Stimulated activated CD8-positive, alpha-beta memory T cell treated with anti-CD3 and anti-CD28 coated beads, Interleukin-15, amount 100 ng/mL, for 24 hours (primary cell): Measurements from ENCODE around the gene STX7.

Source experiments
- DNase-seq: peaks from one replicate; pipeline ENCODE4 v3.0.0-alpha.2; 2020; ENCODE audit warnings: low read depth

Gene STX7

DNA sequence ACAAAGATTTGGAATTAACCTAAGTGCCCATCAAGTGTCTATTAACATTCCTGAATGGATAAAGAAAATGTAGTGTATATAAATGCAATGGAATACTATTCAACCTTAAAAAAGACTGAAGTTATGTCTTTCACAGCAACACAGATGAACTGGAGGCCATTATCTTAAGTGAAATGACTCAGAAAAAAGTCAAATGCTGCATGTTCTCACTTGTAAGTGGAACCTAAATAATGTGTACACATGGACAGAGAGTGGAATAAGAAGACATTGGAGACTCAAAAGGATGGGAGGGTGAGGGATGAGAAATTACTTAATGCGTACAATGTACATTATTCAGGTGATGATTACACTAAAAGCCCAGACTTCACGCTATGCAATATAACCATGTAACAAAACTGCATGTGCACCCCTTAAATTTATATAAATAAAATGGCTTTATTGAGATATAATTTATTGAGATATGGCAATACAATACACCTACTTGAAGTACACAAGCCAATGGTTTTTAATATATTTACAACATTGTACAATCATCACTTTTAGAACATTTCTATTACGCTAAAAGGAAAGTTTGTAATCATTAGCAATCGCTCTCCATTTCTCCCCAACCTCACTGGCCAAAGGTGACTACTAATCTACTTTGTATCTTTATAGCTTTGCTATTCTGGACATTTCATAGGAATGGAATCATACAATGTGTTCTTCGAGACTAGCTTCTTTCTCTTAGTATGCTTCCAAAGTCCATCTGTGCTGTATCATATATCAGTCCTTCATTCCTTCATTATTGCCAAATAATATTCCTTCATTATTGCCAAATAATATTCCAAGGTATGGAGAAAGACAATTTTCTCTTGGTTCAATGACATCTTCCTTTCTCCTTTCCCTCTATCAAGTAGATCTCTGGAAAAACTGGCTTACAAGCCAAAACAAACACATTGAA is 5.8 kb downstream of the STX7 start:
- no peak for DNase-seq

DNA sequence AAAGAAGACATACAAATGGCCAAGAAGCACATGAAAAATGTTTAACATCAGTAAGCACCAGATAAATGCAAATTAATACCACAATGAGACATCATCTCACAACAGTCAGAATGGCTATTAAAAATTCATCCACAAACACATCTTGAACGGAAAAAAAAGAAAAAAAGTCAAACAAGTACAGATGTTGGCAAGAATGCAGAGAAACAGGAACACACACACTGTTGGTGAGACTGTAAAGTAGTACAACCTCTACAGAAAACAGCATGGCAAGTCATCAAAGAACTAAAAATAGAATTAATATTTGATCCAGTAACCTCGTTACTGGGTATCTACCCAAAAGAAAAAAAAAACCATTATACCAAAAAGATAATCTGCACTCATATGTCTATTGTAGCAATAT is 6.5 kb downstream of the STX7 start:
- no peak for DNase-seq

DNA sequence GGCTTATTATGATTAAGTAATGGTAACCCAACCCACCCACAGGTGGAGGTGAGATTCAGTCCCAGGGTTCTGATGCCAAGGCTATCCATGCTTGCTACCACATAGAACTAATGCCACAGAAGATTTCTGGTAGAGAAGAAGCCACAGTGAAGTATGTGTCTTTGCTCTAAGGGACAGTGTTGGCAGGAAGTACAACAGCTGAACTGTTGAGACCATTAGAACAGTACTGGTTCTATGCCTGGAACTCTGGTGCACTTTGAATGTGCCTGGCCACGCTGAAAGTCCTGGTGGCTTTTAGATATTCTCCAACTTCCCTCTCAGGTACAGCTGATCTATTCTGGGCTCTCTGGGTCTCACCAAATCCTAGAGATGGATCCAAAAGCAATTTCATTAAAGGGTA is 7.8 kb downstream of the STX7 start:
- DNase-seq: no peak

DNA sequence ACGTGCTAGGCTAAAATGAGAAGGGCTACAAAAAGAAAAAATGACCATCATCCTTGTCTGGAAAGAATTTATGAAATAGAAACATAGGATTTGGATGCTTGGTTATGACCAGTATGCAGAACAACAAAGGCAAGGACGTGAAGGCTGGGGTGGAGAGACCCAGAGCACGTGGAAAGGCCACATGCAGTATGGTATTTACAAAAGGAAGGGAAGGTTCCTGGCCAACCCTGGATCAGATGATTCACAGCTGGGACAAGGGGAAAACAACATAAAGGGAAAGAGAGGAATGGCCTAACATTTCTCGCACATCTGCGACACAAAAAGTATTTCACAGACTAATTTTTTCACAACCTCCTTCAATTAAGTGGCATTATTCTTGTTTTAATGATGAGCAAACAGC is 8.2 kb downstream of the STX7 start:
- DNase-seq: no peak

DNA sequence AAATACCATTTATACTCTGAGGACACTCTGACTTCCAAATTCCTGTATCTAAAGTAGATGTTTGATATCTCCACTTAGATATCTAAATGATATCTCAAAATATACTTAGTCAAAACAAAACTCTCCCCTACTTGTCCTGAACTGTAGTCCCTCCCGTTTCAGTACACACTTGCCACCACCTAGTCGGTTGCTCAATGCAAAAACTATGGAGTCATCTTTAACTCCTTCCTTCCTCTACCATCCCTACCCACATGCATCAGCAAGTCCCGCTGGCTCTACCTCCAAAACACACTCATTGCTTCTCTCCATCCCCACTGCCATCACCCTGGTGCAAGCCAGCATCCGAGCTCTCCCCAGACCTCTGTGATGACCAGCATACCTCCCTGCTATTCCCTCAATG is 13.2 kb downstream of the STX7 start:
- no peak for DNase-seq

DNA sequence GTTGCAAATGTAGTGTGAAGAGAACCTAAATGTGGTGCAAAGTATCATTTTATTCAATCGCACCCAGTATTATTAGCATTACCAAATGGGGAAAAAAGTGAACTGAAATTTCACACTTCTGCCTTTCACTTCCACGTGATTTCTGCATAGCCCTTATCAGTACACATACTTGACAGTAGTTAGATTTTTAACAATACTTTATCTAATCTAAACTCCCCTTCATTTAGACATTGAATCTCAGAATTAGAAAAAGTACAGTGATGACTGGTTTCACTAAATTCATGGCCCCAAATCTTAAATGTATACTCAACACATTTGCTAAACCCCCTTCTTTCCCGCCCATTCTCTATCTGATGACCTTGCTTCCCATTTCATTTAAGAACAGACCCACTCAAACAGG is 14.3 kb downstream of the STX7 start:
- no peak for DNase-seq

DNA sequence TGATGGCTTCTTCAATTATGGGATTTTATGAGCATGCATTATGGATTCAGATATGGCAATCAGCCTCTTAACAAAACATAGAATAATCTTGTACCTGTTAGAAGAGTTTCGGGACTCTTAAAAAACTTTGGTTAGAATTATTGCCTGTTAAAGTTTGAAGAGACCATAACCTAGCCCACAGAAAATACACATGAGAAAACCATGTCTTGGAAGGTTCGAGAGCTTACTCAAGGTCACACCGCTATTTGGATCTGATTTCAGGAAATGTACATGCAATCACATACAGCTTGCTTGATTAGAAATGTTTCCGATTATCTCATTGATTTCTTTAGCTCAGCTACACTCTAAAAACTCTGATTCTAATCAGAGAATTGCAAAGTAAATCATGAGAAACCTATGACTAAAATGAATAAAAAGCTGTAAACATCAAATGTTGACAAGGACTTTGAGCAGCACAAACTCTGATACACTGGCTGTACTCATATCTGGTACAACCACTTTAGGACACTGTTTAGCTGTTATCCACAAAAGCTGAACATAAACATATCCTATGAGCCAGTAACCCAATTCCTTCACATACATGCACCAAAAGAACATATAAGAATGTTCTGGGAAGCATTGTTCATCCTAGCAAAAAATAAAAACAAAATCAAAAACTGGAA is 16.3 kb downstream of the STX7 start:
- DNase-seq: no peak

DNA sequence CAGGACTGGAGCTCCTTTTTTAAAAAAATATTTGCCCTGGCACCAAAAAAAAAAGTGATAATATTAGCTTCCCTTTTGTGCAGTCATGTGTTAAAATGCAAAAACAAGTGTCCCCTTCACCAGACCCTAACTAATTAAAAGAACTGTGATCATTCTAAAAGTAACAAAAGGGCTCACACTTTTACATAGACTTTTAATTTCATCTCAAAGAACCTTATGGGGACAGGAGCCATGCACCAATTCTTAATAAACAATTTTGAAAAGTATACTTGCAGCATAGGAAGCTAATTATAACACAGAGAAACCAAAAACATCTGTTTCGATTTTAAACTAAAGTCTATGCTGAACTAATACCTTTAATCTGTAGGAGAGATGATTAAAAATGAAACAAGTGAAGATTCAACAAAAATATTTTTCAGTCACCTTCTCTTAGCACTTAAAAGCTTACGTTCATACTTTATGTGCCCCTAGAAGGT is 17.3 kb downstream of the STX7 start:
- no peak for DNase-seq

DNA sequence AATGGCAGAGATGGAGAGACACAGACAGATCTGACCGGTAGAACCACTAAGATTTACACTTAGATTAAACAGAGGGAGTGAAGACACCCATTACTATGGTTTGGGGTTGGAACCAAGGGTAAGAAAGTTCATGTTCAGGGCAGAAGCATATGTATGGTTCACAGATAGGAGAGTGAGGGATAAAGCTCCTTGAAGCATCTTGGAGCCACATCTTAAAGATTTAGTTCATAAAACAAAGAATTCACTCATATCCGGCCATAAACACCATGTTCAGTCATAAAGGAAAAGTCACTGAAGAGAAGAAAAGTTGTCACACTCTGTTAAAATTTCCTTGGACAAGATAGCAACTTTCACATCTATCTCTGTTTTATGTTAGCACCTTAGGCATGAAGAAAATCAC is 18.0 kb downstream of the STX7 start:
- no peak for DNase-seq

DNA sequence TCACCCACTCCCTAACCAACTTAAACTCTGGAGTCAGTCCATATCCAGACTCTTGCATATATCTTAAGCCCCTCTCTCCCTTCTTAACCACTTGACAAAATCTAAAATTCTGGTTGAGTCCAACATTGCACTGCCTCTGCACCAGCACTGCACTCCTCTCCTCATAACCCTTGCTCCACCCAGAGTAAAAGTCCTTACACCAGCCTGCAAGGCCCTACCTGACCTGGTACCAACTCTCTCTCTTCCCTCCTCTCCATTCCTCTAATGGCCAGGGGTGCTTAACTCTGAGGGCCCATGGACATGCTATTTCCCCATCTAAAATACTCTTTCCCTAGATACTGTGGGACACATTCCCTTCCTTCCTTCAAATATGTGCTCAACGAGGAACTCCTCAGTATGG is 21.0 kb downstream of the STX7 start:
- DNase-seq: no peak

DNA sequence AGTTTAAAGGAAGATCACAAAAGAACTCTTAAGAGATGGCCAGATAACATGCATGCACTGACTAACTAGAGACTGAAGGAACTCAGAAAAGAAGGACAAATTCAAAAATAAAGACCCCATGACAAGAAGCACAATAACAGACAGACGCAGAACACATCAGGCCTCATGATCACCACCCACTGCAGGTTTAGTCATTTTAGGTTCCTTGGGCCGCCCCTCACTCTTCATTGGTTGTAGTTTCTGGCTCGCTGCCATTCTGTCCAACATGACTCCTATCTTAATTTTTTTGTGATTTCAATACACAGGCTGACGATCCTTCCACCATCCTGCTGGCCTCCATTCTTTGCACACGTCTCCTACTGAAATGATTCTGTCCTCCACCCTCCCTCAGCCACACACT is 21.6 kb downstream of the STX7 start:
- DNase-seq: no peak

DNA sequence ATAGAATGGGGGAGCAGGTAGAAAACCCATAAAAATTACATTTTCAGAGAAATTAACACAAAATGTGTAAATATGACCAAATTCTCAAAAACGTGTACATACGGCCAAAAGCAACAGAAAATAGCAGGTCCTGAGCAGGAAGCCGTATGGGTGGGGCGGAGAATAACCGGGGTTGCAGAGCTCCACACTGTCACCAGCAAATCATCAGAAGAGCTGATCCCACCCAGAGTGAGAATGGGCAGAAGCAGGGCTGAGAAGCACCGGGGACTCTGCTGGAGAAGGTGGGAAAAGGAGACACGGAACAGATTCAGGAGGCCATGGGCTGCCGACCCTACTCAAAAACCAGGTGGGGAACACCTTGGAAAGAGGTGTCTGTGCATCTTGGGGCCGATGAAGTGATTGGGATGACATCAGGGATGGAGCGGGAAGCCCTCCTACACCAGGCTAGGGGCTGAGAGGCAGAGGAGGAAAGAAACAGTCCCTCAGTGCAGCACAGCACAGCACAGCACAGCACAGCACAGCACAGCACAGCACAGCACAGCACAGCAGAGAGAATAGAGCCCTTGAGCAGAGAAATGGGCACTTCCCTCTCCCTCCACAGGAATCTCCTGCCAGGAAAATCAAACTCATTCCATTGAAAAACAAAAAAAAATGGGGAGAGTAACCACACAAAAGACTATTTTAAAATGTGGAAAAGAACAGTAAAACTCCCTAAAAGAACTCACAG is 22.3 kb downstream of the STX7 start:
- no peak for DNase-seq

DNA sequence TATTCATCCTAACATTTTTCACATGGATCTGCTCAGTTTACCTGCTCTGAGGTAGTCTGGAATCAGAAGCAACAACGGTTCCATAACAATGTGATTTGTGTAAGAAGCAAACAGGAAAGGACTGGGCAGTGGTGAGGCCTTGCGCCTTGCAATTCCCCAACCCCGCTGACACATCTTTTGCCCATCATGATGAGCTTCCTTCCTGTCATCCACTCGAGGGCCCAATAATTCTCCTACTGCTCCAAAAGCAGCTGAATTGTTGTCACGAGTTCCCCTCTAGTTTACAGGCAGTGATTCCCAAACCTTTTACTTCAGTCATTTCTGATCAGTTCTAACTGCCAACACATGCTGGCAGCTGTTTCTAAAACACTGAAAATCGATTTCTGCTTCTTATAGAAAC is 22.9 kb downstream of the STX7 start:
- no peak for DNase-seq

DNA sequence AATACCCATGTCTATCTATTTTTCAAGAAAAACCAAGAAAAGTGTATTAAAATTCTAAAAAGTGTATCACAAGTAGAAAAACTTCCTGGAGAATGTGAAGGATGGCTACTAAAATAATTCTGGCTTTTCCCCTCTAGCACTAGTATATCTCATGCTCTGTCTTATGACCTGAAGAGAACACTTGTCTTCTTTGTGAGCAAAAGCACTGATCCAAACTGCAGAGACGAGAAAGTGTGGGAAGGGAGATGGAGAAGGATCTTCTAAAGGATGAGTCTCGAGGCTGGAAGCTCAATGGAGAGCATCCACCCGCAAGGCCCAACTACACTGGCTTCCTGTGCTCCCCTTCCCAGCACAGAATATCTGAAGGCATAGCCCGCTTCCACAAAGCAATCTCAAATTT is 23.5 kb downstream of the STX7 start:
- no peak for DNase-seq

DNA sequence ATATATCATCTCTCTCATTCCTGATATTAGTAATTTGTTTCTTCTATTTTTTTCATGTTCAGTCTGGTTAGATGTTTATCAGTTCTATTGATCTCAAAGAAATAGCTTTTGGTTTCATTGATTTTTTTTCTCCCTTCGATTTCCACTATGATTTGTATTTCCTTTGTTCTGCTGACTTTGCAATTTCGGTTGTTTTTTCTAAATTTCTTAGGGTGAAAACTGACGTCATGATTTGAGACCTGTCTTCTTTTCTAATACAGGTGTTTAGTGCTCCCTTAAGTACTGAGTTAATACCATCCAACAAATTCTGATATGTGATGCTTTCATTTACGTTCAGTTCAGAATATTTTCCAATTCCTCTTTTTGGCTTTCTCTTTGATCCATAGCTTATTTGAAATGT is 25.2 kb downstream of the STX7 start:
- DNase-seq: no peak

DNA sequence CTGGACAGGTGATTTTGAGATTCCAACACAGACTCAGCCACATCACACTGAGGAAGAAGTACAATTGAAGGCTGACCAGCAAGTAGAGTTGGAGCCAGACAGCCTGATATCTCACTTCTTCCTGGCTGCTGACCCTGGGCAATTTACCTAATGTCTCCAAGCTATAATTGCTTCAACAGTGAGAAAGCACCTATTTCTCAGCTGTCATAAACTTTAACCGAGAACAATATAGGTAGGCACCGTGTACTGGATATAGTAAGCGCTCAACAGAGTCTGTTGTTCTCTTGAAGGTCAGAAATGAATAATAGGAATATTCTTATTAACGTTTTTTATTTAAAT is 28.3 kb downstream of the STX7 start:
- no peak for DNase-seq

DNA sequence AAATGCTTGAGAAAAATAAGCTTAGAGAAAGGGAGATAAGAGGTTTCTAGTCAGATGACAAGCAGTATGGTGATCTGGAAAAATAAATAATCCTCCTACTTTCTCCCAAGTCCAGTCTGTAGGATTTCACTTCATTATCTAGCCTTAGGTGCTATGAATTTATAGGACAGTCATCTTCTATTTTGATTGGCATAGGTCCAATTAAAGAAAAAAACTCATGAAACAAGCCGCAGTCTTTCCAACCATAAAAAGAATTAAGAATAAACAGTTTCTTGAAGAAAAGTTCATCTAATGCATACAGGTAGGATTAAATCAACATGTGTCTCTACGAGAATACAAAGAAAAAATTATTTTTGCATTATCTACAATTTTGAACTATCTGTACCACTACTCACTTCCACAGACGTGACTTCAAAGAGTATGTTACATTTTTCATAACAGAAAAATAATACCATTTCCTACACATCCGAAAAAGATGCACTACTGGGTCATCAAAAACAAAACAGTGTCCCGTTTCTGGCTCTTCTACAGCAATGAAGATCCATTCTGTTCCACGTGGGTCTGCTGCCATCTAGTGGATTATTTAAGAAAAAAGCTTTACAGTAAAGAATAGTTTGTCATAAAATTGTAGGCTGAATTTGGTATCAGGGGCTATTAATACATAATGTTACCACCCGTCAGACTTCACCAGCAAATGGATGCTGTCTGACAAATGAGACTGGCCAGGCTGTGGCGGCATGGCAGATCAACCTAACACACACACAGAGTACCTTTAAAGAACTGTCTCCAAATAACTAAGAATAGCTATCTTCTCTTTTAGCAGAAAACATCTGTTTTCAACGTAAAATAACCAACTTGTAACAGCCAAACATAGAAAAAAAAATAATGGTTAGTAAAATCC is 28.9 kb downstream of the STX7 start:
- no peak for DNase-seq

DNA sequence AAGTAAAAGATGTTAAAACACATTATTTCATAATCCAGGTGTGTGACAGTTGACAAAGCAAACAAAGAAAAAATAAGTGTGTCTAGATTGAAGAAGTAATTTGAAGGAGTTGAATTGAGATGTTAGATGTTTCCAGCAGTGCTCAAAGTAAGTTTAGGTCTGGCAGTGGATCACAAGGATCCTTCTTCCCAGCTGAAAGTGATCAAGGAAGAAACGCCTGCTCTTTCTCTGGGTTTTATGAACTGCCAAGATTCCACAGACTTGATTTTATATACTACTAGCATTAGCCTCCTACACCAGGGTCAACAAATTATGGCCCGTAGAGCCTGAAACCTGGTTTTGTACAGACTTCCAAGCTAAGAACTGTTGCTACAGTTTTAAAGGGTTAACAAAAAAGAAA is 30.3 kb downstream of the STX7 start:
- no peak for DNase-seq

DNA sequence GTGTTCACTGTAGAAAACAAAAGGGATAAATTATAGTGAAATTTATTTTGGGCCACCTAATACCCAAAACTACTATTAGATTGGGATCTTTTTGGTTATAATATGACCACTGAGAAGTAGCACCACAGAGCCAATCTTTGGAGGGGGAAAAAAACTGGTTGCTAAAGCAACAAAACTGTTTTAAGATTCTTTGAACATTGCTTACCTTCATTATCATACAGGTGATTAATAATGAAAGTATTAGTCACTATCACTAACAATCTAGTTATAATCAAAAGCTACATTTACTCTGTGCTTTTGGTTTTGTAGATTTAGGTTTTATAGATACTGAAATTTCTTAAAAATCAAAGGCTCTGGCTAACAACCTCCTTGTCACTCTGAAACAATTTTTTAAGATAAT is 31.7 kb downstream of the STX7 start:
- DNase-seq: no peak

DNA sequence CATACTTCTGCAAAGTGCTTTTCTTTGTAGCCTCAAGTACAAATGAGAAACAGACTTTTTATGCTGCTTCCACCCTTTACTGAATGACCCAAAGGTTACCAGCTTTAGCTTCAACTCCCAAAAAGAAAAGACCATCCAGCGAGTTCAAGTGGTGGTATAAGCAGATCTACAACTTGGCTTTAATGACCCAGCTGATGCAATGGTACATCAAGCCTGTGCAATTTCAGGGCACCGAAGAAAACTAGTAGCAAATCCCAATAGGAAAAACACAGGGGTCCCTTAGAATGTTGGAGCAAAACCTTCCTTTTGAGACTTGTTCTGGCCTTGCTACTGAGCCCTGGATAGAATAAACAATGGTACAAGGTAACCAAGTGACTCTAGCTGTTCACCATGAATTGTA is 33.8 kb downstream of the STX7 start:
- DNase-seq: no peak

DNA sequence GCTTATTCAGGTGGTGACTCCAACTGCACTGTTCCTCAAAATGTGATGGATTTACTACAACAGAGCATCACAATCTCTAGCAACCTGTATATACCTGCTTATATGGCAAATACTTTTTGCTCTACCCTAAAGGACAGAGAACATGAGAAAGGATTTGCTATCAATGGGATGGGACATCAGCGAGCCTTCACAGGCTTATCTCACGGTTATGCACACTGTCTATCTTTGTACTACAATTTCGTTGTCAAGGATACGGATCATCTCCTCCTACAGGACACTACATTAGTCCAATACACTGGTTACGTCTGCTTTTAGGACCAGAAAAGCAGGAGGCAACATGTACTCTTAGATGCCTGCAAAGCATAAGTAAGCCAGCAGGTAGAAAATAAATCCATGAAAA is 34.2 kb downstream of the STX7 start:
- DNase-seq: no peak

DNA sequence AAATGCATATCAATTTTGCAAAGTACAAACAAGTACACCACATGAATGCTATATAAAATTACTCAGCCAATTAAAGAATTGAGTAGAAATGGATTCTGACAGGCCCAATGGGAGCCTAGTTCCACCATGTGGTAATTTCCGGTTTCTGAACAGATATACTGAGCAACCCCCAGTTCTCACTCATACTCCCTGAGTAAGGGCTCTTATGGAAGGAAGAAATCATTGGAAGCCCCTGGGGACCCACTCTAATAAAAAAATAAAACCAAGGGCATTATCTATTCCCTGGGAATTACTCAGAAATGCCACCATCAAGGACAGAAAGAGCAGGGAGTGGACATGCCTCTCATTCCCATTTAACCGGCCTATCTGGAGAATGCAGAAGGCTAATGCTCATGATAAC is 34.6 kb downstream of the STX7 start:
- no peak for DNase-seq
